Activated naive CD8-positive, alpha-beta T cell treated with anti-CD3 and anti-CD28 coated beads for 36 hours (primary cell): ENCODE results near the gene SOX8. TPM values are rescaled to one million over a fixed set of nuclear protein-coding genes. Genes with fewer than 3 reads are reported as not detected.

Source experiments
- DNase-seq: peaks from one replicate; pipeline ENCODE4 v3.0.0; 2021
- H3K27ac Mint-ChIP-seq: one replicate; pipeline ENCODE4 v1.8.0; 2022; ENCODE audit warnings: mild to moderate bottlenecking, moderate library complexity, mixed read lengths
- H3K27me3 Mint-ChIP-seq: one replicate; pipeline ENCODE4 v1.8.0; 2022; ENCODE audit warnings: mild to moderate bottlenecking, mixed read lengths
- H3K36me3 Mint-ChIP-seq: one replicate; pipeline ENCODE4 v1.8.0; 2021; ENCODE audit warnings: mild to moderate bottlenecking, mixed read lengths
- H3K4me1 Mint-ChIP-seq: one replicate; pipeline ENCODE4 v1.8.0; 2021; ENCODE audit warnings: mixed read lengths
- H3K4me3 Mint-ChIP-seq: one replicate; pipeline ENCODE4 v1.8.0; 2022; ENCODE audit warnings: mild to moderate bottlenecking, moderate library complexity, mixed read lengths
- H3K9me3 Mint-ChIP-seq: one replicate; pipeline ENCODE4 v1.8.0; 2022; ENCODE audit warnings: mixed read lengths
- total RNA-seq, 2 experiments: library from RNA; stranded (reverse); gene quantifications; one replicate each; pipeline ENCODE4 v1.2.3, GENCODE V29; 2021

Gene SOX8
- total RNA-seq, 2 experiments from 2014 or later = 0.42 to 0.58 TPM

- no peak overlapping the region for H3K27ac Mint-ChIP-seq
Measured at GRCh38 chr16:965487-965886, 16.1 kb upstream of the SOX8 start.

GRCh38 chr16:966035-966434, 15.5 kb upstream of the SOX8 start:
- Mint-ChIP-seq H3K27ac (no peak overlapping the region), H3K9me3 (no peaks in the 10 kb centered on the region), H3K4me1 (peaks cover 28% of the 10 kb centered on the region), H3K27me3 (no peaks in the 10 kb centered on the region), H3K36me3 (peaks cover 19% of the 10 kb centered on the region), H3K4me3 (no peak overlapping the region)
- DNase-seq = no peak

More at GRCh38 chr16:965487-965886, 16.1 kb upstream of the SOX8 start:
- Mint-ChIP-seq H3K4me3 (no peak overlapping the region), H3K36me3 (peaks cover 19% of the 10 kb centered on the region), H3K27me3 (no peaks in the 10 kb centered on the region), H3K4me1 (peaks cover 28% of the 10 kb centered on the region), H3K9me3 (no peaks in the 10 kb centered on the region)
- no peak for DNase-seq

GRCh38 chr16:966505-966904, 15.1 kb upstream of the SOX8 start:
- Mint-ChIP-seq H3K9me3 (no peaks in the 10 kb centered on the region), H3K27ac (no peak overlapping the region), H3K27me3 (no peaks in the 10 kb centered on the region), H3K4me3 (no peak overlapping the region), H3K36me3 (peaks cover 19% of the 10 kb centered on the region), H3K4me1 (peaks cover 29% of the 10 kb centered on the region)
- DNase-seq = no peak

- Mint-ChIP-seq H3K27me3 (no peaks in the 10 kb centered on the region), H3K36me3 (peaks cover 19% of the 10 kb centered on the region), H3K9me3 (no peaks in the 10 kb centered on the region), H3K27ac (no peak overlapping the region), H3K4me1 (peaks cover 30% of the 10 kb centered on the region), H3K4me3 (no peak overlapping the region)
- no peak for DNase-seq
Measured at GRCh38 chr16:967077-967541, 14.5 kb upstream of the SOX8 start.

GRCh38 chr16:967546-968295, 13.8 kb upstream of the SOX8 start:
- Mint-ChIP-seq H3K4me1 (peaks cover 28% of the 10 kb centered on the region), H3K9me3 (no peaks in the 10 kb centered on the region), H3K27ac (no peak overlapping the region), H3K36me3 (peaks cover 19% of the 10 kb centered on the region), H3K4me3 (no peak overlapping the region), H3K27me3 (no peaks in the 10 kb centered on the region)
- DNase-seq = no peak

- no peak overlapping the region for H3K27ac Mint-ChIP-seq
- H3K36me3 Mint-ChIP-seq = peaks cover 19% of the 10 kb centered on the region
- H3K4me1 Mint-ChIP-seq = peaks cover 24% of the 10 kb centered on the region
- H3K4me3 Mint-ChIP-seq = peak overlapping the region; percentile 47
- DNase-seq = no peak
- H3K27me3 Mint-ChIP-seq = no peaks in the 10 kb centered on the region
- no peaks in the 10 kb centered on the region for H3K9me3 Mint-ChIP-seq
Measured at GRCh38 chr16:968620-969019, 12.9 kb upstream of the SOX8 start.

GRCh38 chr16:969508-970385, 11.8 kb upstream of the SOX8 start:
- peaks cover 16% of the 10 kb centered on the region for H3K36me3 Mint-ChIP-seq
- H3K4me3 Mint-ChIP-seq = peak overlapping the region; percentile 80
- no peak for DNase-seq
- H3K9me3 Mint-ChIP-seq = no peaks in the 10 kb centered on the region
- no peaks in the 10 kb centered on the region for H3K27me3 Mint-ChIP-seq
- peaks cover 13% of the 10 kb centered on the region for H3K4me1 Mint-ChIP-seq
- peak overlapping the region; percentile 51 for H3K27ac Mint-ChIP-seq

- no peak for DNase-seq
- H3K4me3 Mint-ChIP-seq = peak overlapping the region; percentile 80
- H3K36me3 Mint-ChIP-seq = peaks cover 10% of the 10 kb centered on the region
- no peaks in the 10 kb centered on the region for H3K9me3 Mint-ChIP-seq
- peaks cover 12% of the 10 kb centered on the region for H3K4me1 Mint-ChIP-seq
- no peaks in the 10 kb centered on the region for H3K27me3 Mint-ChIP-seq
- H3K27ac Mint-ChIP-seq = peak overlapping the region; percentile 63
Measured at GRCh38 chr16:970386-970765, 11.2 kb upstream of the SOX8 start.

- DNase-seq = peak; percentile 95
- peak within 1 kb of the TSS; percentile 63 for H3K27ac Mint-ChIP-seq
- peaks cover 5% of the 10 kb centered on the region for H3K36me3 Mint-ChIP-seq
- H3K4me1 Mint-ChIP-seq = peaks cover 12% of the 10 kb centered on the region
- no peaks in the 10 kb centered on the region for H3K27me3 Mint-ChIP-seq
- peak within 1 kb of the TSS; percentile 80 for H3K4me3 Mint-ChIP-seq
- H3K9me3 Mint-ChIP-seq = no peaks in the 10 kb centered on the region
Measured at GRCh38 chr16:970766-971581, 10.6 kb upstream of the SOX8 start, which contains the start of gene LMF1. Gene LMF1, minus strand, starts transcription at chr16:970984. Its CDS starts 4 bp downstream, at chr16:970980.

GRCh38 chr16:971582-971905, 10.0 kb upstream of the SOX8 start:
- no peak overlapping the region for H3K4me3 Mint-ChIP-seq
- no peaks in the 10 kb centered on the region for H3K9me3 Mint-ChIP-seq
- peaks cover 12% of the 10 kb centered on the region for H3K4me1 Mint-ChIP-seq
- H3K27ac Mint-ChIP-seq = no peak overlapping the region
- no peak for DNase-seq
- peaks cover 2% of the 10 kb centered on the region for H3K36me3 Mint-ChIP-seq
- no peaks in the 10 kb centered on the region for H3K27me3 Mint-ChIP-seq

- no peaks in the 10 kb centered on the region for H3K27me3 Mint-ChIP-seq
- peaks cover 12% of the 10 kb centered on the region for H3K4me1 Mint-ChIP-seq
- H3K4me3 Mint-ChIP-seq = no peak overlapping the region
- DNase-seq = no peak
- no peaks in the 10 kb centered on the region for H3K9me3 Mint-ChIP-seq
- no peaks in the 10 kb centered on the region for H3K36me3 Mint-ChIP-seq
- H3K27ac Mint-ChIP-seq = no peak overlapping the region
Measured at GRCh38 chr16:971981-972315, 9.6 kb upstream of the SOX8 start.

- Mint-ChIP-seq H3K36me3 (no peaks in the 10 kb centered on the region), H3K4me1 (peaks cover 12% of the 10 kb centered on the region), H3K4me3 (no peak overlapping the region), H3K27ac (no peak overlapping the region), H3K27me3 (no peaks in the 10 kb centered on the region), H3K9me3 (no peaks in the 10 kb centered on the region)
- no peak for DNase-seq
Measured at GRCh38 chr16:972316-973002, 9.1 kb upstream of the SOX8 start.

- DNase-seq = no peak
- Mint-ChIP-seq H3K27ac (no peak overlapping the region), H3K27me3 (no peaks in the 10 kb centered on the region), H3K4me3 (no peak overlapping the region), H3K4me1 (peaks cover 11% of the 10 kb centered on the region), H3K9me3 (no peaks in the 10 kb centered on the region), H3K36me3 (no peaks in the 10 kb centered on the region)
Measured at GRCh38 chr16:973366-973765, 8.2 kb upstream of the SOX8 start.

- H3K4me1 Mint-ChIP-seq = peaks cover 6% of the 10 kb centered on the region
- no peak overlapping the region for H3K4me3 Mint-ChIP-seq
- no peak overlapping the region for H3K27ac Mint-ChIP-seq
- no peak for DNase-seq
- H3K27me3 Mint-ChIP-seq = no peaks in the 10 kb centered on the region
- no peaks in the 10 kb centered on the region for H3K9me3 Mint-ChIP-seq
- H3K36me3 Mint-ChIP-seq = no peaks in the 10 kb centered on the region
Measured at GRCh38 chr16:974001-974601, 7.5 kb upstream of the SOX8 start.
